ENCODE results near the gene MTX2. TPM values are rescaled to one million over a fixed set of nuclear protein-coding genes. Genes with fewer than 3 reads are reported as not detected.

Gene MTX2
- 22.3 TPM for total RNA-seq

DNA sequence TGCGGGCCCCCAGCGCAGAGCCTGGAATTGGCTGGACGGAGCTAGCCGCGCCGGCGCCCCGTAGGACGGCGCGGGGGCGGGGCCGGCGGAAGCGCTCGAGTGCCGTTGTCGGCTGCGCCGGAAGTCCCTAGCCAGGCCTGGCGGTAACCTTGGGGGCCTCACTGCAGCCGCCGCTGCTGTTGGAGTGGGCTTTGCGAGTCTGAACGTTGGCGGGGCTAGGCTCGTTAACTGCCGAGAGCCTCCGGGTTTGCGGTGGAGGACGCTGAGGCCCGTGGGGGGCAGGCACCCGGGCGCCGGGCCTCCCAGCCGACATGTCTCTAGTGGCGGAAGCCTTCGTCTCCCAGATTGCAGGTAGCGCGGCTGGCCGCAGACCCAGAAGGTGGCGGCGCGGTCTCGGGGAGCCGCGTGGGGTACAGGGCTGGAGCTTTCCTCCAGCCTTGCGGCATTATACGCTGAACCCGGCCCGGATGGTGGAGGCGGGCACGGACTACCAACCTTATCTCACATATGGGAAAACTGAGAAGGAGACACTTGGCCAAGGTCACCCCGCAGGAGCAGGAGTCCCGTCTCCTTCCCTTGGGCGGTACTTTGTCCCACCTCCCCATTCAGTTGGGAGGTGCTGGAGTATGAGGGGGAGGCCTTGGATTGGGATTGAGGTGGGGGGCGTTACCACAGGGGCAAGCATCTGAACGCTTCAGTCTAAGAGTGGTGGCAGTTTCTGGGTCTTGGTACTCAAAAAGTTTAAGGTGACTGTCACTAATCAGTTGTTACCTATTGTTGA, at the start of gene MTX2:
MTX2 (plus strand) TSS at position 124 of the 781 bp plus-strand sequence; CDS start at position 312, 188 bp downstream.
- peak; percentile 59 for DNase-seq (ENCODE audit: low spot score)

DNA sequence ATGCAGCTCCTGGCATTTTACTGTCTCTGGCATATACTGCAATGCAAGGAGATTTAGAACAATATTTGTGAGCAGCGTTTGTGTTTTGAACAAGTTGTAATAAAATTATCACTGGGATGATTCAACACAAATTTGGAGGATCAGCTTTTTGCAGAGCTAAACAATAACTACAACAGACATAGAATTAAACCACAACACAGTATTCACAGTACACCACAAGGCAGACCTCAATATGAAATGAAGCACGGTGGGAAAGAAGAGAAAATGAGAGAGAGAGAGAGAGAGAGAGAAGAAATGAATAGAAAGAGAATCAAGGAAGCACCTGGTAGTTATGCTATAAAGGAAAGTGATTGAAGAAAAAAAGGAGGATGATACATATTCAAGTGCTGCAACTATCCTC, 41.4 kb upstream of the MTX2 start:
- no peak for DNase-seq (ENCODE audit: low spot score)

DNA sequence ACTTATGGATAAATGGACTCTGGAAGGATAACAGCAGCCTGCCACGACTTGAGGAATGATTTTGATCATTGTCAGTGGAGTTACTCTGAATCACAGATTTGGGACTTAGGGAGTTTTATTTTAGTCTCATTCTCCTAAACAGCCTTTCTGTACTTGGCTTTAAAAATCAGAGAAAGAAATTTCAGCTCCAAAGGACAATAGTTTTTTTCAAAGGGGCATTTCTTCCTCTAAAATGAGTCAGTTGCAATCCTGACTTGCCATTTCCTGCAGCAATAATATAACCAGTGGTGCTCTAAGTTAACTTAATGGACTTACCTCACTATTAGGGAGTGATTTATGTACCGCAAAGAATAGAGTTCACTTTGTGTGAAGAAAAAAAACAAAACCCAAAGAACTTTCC, 35.1 kb upstream of the MTX2 start:
- DNase-seq (ENCODE audit: low spot score) = no peak

DNA sequence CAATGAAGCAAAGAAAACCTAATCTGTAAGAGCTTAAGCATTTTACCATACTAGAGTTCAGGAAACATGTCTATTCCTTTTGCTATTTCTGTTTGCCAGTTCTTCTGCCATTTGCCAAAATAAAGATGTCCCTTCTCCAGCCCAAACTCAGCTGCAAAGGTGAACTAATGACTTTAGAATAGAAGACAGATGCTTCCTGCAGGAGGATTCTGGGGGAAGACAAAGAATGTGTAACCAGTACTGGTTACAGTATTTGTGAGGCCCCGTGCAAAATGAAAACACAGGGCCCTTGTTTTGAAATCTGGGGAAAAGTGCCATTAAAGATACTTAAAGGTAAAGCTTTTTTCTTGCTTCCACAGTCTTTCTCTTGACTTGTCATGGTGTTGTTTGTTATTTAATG, 34.3 kb upstream of the MTX2 start:
- no peak for DNase-seq (ENCODE audit: low spot score)

DNA sequence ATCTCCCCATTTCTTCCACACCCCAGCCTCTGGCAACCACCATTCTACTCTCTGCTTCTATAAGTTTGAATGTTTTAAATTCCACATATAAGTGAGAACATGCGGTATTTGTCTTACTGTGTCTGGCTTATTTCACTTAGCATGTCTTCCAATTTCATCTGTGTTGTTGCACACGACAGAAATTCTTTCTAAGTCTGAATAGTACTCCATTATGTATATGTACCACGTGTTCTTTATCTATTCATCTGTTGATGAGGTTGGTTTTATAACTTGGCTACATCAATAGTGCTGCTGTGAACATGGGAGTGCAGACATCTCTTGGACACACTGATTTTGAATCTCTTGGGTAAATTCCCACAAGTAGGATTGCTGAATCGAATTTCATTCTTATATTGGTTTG, 31.8 kb upstream of the MTX2 start:
- DNase-seq (ENCODE audit: low spot score) = no peak

DNA sequence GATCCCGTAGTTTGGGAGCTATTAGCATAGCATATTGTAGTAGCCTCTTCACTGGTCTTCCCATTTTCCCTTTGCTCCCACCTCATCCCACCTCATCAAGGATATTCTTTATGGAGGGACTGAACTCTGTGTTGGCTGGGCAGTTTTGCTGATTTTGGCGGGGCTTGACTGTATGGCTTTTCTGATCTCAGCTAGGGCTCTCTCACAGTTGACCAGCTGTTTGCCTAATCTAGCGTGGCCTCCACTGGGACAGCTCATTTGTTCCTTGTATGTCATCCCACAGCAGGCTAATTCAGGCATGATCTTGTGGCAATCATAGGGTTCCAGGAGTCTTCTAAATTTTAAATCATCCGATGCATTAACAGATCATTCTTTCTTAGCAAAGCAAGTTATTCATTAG, 30.2 kb upstream of the MTX2 start:
- DNase-seq (ENCODE audit: low spot score) = no peak

DNA sequence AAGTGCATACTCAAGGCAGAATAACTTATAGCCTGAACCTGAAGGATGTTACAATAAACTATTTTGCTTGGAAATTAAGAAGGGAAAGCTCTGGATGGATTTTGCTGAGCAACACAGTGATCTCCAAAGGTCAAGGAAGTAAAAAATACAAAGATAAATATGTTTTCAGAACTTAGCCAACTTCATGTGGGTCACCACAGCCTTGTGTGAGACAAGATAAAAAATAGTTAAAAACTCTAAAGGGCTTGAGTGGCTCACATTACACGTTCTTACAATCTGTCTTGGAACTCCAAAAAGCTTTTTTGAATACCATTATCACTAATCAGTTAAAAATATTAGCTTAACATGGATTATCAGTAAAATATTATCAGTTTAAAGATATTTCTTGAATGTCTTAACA, 28.9 kb upstream of the MTX2 start:
- no peak for DNase-seq (ENCODE audit: low spot score)

DNA sequence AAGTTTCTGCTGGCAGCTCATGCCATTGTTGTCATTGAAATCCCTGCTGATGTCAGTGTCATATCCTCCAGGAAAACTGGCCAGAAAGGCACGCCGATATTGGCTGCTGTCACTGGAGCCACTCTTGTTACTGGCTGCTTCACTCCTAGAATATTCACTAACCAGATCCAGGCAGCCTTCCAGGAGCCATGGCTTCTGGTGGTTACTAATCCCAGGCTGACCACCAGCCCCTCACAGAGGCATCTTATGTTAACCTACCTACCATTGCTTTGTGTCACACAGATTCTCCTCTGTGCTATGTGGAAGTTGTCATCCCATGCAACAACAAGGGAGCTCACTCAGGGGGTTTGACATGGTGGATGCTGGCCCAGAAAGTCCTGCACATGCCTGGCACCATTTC, 27.0 kb upstream of the MTX2 start:
- no peak for DNase-seq (ENCODE audit: low spot score)

DNA sequence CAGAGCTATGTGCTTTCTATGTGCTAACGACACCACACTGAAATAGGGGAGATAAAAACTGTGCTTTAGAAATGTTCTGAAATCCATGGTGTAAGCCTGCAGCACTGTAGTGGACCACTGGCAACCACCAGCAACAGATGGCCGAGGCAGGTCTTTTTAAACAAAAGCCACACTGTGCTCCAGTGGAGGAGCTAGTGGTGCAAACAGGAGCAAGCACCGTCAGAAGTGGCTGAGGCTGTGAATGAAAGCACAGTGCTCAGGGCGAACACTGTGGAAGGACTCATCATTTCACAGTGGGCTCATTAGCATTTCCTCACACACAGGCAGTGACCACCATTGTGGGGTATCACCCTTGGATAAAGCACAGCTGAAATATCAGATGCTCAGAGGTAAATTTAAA, 22.9 kb upstream of the MTX2 start:
- no peak for DNase-seq (ENCODE audit: low spot score)

DNA sequence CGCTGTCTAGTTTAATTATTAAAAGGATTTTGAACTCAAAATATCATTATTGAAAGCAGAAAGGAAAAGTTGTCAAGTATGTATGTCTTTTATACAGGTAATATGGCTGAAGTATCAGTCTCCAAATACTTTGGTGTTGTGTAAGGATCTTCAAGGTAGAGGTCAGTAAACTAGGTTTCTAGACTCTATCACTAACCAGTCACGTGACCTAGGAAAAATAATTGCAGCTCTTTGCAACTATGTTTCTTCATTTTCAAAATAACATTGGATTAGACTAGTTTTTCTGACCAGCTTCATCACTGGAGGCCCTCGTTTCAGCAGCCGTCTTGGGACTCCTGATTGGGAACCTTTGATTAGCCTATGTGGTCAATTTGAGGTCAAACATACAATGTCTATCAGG, 21.4 kb upstream of the MTX2 start:
- no peak for DNase-seq (ENCODE audit: low spot score)

DNA sequence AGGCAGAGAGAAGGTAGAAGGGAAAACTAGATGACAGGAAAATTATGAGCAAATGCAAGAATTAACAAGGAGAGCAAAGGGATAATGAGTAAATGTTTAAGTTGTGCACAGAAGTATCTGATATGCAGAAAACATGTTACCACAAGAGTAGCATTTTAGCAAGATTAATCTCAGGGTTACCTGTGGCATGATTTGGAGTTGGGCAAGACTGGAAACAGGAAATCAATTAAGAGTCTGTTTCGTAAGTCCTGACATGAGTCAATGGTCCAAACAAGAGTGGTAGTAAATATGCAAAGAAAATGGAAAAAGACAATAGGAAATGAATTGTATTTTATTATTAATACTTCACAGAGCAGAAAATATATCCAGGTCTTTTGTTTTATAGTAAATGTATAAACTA, 17.3 kb upstream of the MTX2 start:
- DNase-seq (ENCODE audit: low spot score) = no peak

DNA sequence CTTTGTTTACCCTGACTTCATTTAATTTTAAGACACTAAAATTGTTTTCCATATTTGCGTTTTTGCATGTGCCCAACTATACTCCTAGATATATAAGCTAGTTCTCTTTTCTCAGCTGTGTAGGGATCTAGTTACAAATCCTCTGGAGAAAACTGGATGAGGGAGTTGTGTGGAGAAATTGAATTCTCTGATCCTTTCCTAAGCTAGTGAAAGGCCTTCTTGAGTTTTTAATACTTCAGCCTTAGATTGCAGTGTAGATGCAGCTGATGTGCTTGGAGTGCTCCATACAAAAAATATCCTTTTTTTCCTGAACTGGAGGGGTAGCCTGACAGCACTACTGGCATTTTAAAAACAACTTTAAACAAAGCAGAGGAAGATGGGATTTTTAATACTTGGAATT, 8.6 kb upstream of the MTX2 start:
- no peak for DNase-seq (ENCODE audit: low spot score)

DNA sequence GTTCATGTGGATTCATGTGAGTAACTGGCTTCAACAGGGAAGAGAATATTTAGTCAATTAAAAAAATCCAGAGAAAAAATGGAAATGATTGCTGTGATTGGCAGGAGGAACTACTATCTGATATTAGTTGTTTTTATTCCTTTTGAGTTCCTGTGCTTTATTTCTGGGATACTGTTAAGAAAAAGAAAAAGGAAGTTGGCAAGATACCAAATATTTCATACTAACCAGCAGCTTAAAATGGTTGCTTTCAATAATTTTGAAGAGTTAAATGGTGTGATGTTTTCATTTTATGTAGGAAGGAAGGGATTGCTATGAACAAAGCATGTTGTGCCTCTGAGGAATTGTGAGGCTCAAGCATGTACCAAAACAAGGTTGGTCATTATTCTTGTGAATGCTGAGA, 8.1 kb upstream of the MTX2 start:
- DNase-seq (ENCODE audit: low spot score) = no peak

DNA sequence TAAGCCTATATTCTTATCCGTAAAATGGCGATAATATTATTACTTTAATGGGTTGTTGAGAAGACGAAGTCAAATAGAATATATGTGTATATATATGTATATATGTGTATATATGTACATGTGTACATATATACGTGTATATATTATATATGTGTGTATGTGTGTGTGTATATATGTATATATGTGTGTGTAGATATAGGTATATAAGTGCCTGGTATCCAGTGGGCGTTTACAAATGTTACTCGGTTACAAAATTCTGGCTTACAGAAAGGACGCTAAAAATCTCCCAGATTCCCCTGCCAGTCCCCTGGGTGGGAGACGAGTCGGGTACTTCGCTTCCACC, 295 bp upstream of the MTX2 start:
- no peak for DNase-seq (ENCODE audit: low spot score)

DNA sequence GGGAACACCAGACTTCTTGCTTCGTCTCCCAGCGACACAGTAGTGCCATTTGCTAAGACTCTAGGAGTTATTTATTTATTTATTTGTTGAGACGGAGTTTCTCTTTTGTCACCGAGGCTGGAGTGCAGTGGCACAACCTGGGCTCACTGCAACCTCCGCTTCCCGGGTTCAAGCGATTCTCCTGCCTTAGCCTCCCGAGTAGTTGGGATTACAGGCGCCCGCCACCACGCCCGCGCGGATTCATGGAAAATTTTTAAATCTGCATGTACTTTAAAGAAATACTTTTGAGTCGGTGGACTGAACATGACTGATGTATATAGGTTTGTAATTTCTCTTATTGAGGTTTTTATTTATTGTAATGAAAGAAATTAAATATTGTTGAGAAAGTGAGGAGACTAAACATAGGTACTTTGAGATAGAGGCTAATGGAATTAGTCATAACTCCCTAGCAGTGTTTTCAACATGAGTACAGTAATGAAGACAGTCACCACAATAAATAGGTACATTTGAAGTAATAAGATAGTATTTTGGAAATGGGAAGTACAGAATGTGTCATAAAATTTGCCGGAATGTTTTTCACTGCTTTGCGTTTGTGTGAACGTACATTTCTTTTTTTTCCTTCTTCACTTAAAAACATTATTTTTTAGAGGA, 983 bp downstream of the MTX2 start:
- DNase-seq (ENCODE audit: low spot score) = no peak

DNA sequence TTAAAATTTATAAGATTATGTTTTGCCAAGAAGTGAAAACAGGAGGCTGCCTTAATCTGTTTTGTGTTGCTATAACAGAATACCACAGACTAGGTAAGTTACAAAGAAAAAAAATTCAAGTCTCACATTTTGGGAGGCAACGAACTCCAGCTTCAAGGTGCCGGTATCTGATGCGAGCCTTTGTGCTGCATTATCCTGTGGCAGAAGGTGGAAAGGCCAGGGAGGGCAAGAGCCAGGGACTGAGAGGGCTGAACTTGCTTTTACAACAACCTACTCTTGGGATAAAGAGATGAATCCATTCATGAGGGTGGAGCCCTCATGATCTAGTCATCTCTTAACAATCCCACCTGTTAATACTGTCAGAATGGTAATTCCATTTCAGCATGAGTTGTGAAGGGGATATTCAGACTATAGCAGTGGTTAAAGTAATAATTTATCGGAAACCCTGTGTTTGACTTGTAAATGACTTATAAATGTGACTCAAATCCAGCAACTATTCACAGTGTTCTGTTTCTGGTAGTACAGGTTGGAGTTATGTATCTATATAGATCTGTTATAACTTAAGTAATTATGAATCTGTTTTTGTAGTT, 3.7 kb downstream of the MTX2 start:
- DNase-seq (ENCODE audit: low spot score) = no peak

DNA sequence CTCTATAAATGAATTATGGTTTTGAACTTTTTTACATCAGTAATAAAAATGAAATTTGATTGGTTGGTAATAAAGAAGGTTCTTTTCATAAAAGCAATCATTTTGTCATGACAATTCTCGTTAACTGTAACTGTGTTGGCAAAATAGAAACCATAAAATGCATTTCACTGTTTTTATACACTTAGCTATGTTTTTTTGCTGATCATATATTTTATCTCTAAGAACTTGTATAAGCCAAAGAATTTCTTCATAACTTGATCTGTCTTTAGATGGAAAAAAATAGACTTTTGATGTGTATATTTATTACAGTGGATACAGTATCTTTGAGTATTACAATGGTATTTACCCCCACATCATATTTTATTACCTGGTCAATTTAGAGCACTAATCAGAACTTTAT, 9.7 kb downstream of the MTX2 start:
- no peak for DNase-seq (ENCODE audit: low spot score)

DNA sequence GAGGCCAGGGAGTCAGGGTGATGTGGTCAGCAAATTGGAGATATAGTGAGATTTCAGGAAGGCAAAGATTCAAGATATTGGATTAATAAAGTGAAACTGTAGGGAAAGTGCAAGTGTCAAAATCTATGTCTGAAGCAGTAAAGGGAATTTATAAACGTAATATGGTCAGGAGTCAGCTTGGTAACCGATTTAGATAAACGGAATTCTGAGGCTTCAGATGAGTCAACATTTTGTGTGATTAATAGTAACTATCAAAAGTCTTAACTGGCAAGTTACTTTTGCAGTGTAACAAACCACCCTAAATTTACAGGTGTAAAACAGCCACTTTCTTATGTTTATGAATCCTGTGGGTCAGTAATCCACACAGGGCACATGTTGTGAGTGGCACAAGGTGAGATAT, 10.9 kb downstream of the MTX2 start:
- DNase-seq (ENCODE audit: low spot score) = no peak

DNA sequence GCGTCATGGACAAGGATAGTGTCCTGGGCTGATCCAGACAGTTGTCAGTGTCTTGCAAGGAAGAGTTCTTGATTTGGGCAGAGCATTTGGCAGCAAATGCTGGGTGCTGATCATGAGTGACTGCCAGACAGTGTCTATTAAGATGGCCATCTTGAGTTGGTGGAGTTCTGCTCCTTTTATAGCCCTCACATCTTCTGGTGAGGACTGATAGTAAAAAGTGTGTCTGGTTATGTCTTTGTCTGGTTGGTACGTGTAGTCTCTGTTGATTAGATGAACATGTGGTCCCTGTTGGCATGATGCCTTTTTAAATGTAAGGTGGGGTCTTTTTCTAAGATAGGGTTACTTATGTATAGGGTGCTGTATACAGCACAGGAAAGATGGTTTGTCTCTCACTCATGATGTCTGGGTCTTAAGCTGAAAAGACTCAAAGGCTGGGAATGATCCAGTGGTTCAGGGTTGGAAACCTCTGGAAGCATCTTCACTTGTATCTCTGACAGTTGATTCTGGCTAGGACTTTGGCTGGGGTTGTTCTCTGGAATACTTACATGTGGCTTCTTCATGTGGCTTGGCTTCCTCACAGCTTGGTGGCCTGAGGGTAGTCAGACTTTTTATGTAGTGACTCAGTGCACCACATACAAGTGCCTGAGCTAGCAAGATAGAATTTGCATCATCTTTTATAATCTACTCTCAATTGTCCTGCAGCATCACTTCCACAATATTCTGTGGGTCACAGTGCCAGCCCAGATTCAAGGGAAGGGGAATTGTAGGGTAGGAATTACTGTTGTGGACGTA, 11.8 kb downstream of the MTX2 start:
- DNase-seq (ENCODE audit: low spot score) = no peak

DNA sequence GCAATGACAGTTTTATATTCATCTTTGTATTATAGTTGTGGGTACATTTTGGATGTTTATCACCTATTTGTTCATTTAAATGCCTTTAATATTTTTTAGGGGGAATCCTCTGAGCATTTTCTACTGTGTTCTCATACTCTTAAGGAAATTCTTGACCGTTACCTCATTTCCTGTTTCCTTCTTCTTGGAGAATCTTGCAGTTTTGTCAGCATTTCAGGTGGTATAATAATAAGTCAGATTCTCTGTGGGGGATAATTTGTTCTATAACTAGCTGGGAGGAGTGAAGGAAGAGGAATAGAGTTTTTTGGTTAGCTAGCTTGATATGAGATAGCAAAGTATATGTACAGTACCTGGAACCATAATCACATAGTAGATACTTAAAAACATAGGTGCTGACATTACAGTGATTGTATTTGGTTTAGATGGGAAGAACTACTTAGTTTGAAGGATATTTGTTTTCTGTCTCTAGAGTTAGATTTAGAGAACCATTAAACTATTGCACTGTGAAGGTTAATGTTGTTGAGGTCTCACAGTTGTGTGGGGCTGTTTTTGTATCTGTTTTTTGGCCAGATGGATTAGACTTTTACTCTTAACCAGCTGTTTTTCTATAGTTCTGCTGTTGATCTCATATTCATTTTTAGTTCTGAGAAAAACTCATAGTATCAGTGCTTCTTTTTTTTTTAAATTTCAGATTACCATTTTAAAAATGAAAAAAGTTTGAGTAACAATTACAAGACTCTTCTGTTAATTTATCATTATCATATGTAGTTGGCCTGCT, 14.2 kb downstream of the MTX2 start:
- DNase-seq (ENCODE audit: low spot score) = no peak

DNA sequence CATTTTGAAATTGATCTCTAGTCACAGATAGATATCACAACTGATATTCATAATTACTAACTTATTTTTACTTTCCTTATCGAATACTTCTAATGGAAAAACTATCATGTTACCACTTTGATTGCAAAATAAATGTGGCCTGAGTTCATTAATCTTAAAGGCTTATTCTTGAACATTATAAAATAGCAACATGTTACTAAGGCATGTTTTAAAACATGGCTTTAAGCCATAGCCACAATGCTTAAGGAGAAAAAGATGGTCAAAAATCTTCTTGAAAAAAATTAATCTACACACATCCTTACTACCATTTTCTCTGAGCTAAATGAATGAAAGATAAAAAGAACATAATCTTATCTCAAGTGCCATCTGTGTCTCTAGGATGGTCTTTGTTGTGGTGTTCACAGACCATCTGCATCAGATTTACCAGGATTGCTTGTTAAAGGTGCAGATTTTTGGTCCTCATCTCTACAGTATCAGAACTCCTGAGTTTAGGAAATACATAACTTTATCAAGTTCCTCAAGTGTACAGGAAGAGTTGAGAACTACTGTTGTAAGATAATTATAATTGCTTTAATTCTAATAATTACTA, 15.3 kb downstream of the MTX2 start:
- DNase-seq (ENCODE audit: low spot score) = no peak
